Activated CD8-positive, alpha-beta T cell treated with anti-CD3 and anti-CD28 coated beads for 36 hours (primary cell): ENCODE results near the gene KRTAP4-16. TPM values are rescaled to one million over a fixed set of nuclear protein-coding genes. Genes with fewer than 3 reads are reported as not detected.
"Not testable (repeated sequence)": the region's sequence is repeated elsewhere in the genome, so short reads cannot be mapped to it uniquely, and the experiment has no call there.

Experiments
- ATAC-seq: fragments of 200-7000 bp; cut with Tn5 transposase; one replicate; pipeline ENCODE4 v1.10.0; 2021; ENCODE audit warnings: mild to moderate bottlenecking, moderate library complexity
- CTCF ChIA-PET: fragments of 350-600 bp; sonication (Branson Sonifier 250); formaldehyde crosslinking; loops from one replicate; lab custom pipeline; 2021; ENCODE audit warnings: antibody characterized with exemption; lab: Charles Lee
- POLR2A ChIA-PET: fragments of 350-600 bp; sonication (Branson Sonifier 250); formaldehyde crosslinking; loops from one replicate; lab custom pipeline; 2021; ENCODE audit warnings: antibody characterized with exemption; lab: Charles Lee
- DNase-seq: peaks from one replicate; pipeline ENCODE4 v3.0.0-alpha.2; 2020
- H3K27ac Mint-ChIP-seq: one replicate; pipeline ENCODE4 v1.8.0; 2021; ENCODE audit warnings: mild to moderate bottlenecking, mixed read lengths
- H3K27me3 Mint-ChIP-seq: one replicate; pipeline ENCODE4 v1.8.0; 2021; ENCODE audit warnings: mixed read lengths
- H3K36me3 Mint-ChIP-seq: one replicate; pipeline ENCODE4 v1.8.0; 2021; ENCODE audit warnings: low read depth, mixed read lengths
- H3K4me1 Mint-ChIP-seq: one replicate; pipeline ENCODE4 v1.8.0; 2021; ENCODE audit warnings: low read depth, mixed read lengths
- H3K4me3 Mint-ChIP-seq: one replicate; pipeline ENCODE4 v1.8.0; 2021; ENCODE audit warnings: mild to moderate bottlenecking, moderate library complexity, mixed read lengths
- H3K9me3 Mint-ChIP-seq: one replicate; pipeline ENCODE4 v1.8.0; 2021; ENCODE audit warnings: mixed read lengths
- intact Hi-C: fragments of 100-400 bp; cut with micrococcal nuclease; formaldehyde crosslinking; loops from one replicate; pipeline ENCODE4 v1.10.0; 2022
- total RNA-seq, 2 experiments: library from RNA; stranded (reverse); gene quantifications; one replicate each; pipeline ENCODE4 v1.2.3, GENCODE V29; 2021
- TF ChIP-seq, protein P1 (sequence below): fragments of 200-600 bp; IDR thresholded peaks from one replicate; pipeline ENCODE4 v1.8.0; 2022; ENCODE audit warnings: antibody characterized with exemption, mild to moderate bottlenecking

Gene KRTAP4-16
- total RNA-seq, 2 experiments from 2014 or later, result not detected

DNA sequence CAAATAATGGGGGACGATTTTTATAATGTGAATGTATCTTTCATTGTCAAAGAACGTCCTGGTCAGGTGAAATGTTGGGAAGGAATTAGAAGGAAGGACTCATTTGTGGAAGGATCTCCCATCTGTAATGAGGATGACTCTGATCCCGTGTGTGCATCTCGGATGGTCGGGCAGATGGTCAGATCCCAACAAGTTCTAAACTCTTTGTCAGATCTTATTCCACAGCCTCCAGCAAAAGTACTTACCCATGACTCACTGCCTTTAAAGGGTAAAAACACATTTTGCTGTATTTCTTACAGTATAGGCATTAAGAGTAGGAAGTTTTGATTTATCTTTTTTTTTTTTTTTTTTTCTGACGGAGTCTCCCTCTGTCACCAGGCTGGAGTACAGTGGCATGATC is 3.5 kb downstream of the KRTAP4-16 start:
- TF ChIP-seq, protein P1, sequence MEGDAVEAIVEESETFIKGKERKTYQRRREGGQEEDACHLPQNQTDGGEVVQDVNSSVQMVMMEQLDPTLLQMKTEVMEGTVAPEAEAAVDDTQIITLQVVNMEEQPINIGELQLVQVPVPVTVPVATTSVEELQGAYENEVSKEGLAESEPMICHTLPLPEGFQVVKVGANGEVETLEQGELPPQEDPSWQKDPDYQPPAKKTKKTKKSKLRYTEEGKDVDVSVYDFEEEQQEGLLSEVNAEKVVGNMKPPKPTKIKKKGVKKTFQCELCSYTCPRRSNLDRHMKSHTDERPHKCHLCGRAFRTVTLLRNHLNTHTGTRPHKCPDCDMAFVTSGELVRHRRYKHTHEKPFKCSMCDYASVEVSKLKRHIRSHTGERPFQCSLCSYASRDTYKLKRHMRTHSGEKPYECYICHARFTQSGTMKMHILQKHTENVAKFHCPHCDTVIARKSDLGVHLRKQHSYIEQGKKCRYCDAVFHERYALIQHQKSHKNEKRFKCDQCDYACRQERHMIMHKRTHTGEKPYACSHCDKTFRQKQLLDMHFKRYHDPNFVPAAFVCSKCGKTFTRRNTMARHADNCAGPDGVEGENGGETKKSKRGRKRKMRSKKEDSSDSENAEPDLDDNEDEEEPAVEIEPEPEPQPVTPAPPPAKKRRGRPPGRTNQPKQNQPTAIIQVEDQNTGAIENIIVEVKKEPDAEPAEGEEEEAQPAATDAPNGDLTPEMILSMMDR, result no peak
- no peak overlapping the region for H3K27ac Mint-ChIP-seq
- intact Hi-C loops, result no loop called here
- no peak for DNase-seq
- H3K4me1 Mint-ChIP-seq, result peaks cover 8% of the 10 kb centered on the region
- ATAC-seq, result no peak
- ChIA-PET CTCF (no interaction called here), POLR2A (no interaction called here)
- no peaks in the 10 kb centered on the region for H3K9me3 Mint-ChIP-seq
- no peak overlapping the region for H3K4me3 Mint-ChIP-seq
- H3K36me3 Mint-ChIP-seq, result no peaks in the 10 kb centered on the region
- H3K27me3 Mint-ChIP-seq, result peaks cover 5% of the 10 kb centered on the region

DNA sequence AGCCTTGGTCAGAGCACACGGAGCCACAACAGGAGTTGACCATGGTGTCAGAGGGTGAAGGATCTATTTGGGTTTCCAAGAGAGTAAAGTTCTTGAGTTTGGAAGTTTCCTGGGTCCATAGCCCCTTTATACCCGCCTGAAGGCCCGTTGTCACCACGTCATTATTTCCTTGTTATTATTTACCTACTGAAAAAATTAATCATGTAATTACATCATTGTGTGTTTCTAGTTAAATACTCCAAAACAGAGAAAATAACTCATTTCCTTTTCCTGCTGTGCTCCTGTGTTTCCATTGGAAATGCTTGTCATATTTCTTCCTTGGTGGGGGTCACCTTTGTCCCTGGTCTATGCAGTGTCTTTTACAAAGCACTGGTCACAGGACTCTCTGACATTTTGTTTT is 4.0 kb downstream of the KRTAP4-16 start, which contains the start of gene KRTAP4-8:
Gene KRTAP4-8 (minus strand): TSS at position 101 of the 400 bp plus-strand sequence. CDS start 58 bp downstream, at position 43.
- ChIA-PET CTCF (no interaction called here), POLR2A (no interaction called here)
- TF ChIP-seq, protein P1, result no peak
- Mint-ChIP-seq H3K4me3 (no peak within 1 kb of the TSS), H3K27me3 (peaks cover 5% of the 10 kb centered on the region), H3K27ac (no peak within 1 kb of the TSS), H3K4me1 (peaks cover 8% of the 10 kb centered on the region), H3K36me3 (no peaks in the 10 kb centered on the region), H3K9me3 (peaks cover 1% of the 10 kb centered on the region)
- DNase-seq (no peak), ATAC-seq (no peak)
- intact Hi-C loops, result no loop called here

DNA sequence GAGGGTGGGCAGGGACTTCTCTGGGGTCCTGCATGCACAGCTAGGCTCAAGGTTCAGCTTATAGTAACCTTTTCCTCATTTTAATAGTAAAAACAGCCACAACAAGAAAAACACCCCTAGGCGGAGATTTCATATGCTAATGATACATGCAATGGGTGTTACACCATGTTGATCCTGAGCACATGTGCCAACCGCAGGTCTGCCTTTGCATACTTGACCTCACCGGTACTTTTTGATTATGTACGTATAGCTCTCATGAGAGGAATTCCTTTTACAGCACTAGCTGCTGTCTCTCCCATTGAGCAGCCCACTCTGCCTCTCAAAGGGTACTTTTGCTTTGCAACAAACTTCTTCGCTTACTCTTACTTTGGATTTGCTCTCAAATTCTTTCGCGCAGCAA is 6.0 kb downstream of the KRTAP4-16 start:
- Mint-ChIP-seq H3K4me1 (peaks cover 8% of the 10 kb centered on the region), H3K9me3 (peaks cover 4% of the 10 kb centered on the region), H3K27ac (no peak overlapping the region), H3K4me3 (no peak overlapping the region), H3K36me3 (no peaks in the 10 kb centered on the region), H3K27me3 (peaks cover 5% of the 10 kb centered on the region)
- POLR2A ChIA-PET, result no interaction called here
- intact Hi-C loops, result no loop called here
- ATAC-seq, result no peak
- CTCF ChIA-PET, result no interaction called here
- TF ChIP-seq, protein P1, result no peak
- DNase-seq, result no peak

DNA sequence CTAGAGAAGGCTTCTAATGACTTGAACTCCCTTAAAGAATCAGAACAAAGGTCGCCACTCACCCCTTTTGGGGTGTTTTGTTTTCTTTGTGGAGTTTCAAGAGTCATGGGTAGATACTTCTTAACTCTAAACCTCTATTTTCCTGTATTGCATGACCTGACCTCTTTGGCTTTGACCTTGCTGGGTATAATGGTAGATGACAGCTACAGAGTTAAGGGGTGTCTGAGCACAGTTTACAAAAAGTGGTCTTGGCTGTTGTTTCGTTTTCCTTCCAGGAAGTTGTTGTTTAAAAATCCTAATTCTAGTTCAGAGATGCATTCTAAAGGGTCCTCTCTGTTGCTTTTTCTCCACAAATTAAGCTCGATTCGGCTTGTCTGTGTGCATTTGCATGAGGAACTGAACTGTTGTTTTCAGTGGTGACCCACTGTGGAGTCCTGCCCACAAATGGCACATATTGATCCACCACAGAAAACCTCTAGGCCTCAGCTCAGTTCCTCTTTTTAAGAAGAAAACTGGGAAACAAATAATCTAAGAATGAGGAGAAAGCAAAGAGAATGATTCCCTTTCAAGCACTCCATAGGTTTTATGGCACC is 13.2 kb downstream of the KRTAP4-16 start:
- DNase-seq, ATAC-seq, H3K36me3 Mint-ChIP-seq, H3K9me3 Mint-ChIP-seq, intact Hi-C loops, CTCF ChIA-PET, H3K27ac Mint-ChIP-seq, H3K4me3 Mint-ChIP-seq, H3K4me1 Mint-ChIP-seq, H3K27me3 Mint-ChIP-seq, POLR2A ChIA-PET: not testable (repeated sequence)

GRCh38 chr17:41084100-41084856 is 17.7 kb downstream of the KRTAP4-16 start, which contains the start of gene KRTAP4-7:
Gene KRTAP4-7 (plus strand): TSS chr17:41084150. CDS start chr17:41084207, 57 bp downstream.
- H3K36me3 Mint-ChIP-seq, DNase-seq, H3K9me3 Mint-ChIP-seq, H3K27ac Mint-ChIP-seq, H3K27me3 Mint-ChIP-seq, POLR2A ChIA-PET, H3K4me3 Mint-ChIP-seq, H3K4me1 Mint-ChIP-seq, CTCF ChIA-PET, intact Hi-C loops, ATAC-seq: not testable (repeated sequence)

DNA sequence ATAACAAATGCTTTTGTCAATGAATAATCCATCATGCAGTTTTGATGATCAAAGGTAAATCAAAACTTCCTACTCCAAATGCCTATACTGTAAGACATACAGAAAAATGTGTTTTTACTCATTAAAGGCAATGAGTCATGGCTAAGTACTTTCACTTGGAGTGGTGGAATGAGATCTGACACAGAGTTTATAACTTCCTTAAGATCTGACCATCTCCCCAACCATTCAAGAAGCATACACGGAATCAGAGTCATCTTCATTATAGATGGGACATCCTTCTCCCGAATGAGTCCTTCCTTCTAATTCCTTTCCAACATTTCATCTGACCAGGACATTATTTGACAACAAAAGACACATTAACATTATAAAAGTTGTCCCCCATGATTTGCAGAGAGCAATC is 18.6 kb downstream of the KRTAP4-16 start:
- POLR2A ChIA-PET, H3K27me3 Mint-ChIP-seq, intact Hi-C loops, H3K4me1 Mint-ChIP-seq, ATAC-seq, H3K27ac Mint-ChIP-seq, H3K9me3 Mint-ChIP-seq, CTCF ChIA-PET, H3K4me3 Mint-ChIP-seq, H3K36me3 Mint-ChIP-seq, DNase-seq: not testable (repeated sequence)
